Myocyte (in vitro differentiated cells): ENCODE data around the gene HOXC4. TPM values are rescaled to one million over a fixed set of nuclear protein-coding genes. Genes with fewer than 3 reads are reported as not detected.
"Not testable (repeated sequence)": the region's sequence is repeated elsewhere in the genome, so short reads cannot be mapped to it uniquely, and the experiment has no call there.

Experiments
- DNase-seq: peaks from one replicate; pipeline ENCODE4 v3.0.0-alpha.2; 2012; ENCODE audit warnings: low read depth
- total RNA-seq: library from RNA; depleted of rRNA; stranded (reverse); fragments of >200 nt; gene quantifications from 2 replicates; pipeline ENCODE4 v1.2.3, GENCODE V29; 2014

Gene HOXC4
- total RNA-seq, 1 donor from 2014 or later: 2.6 TPM

GRCh38 chr12:54039417-54040147 is 14.1 kb upstream of the HOXC4 start:
- DNase-seq: peak; percentile 59

- DNase-seq: peak; percentile 50
Measured at GRCh38 chr12:54040148-54040494, 13.5 kb upstream of the HOXC4 start.

- no peak for DNase-seq
Measured at GRCh38 chr12:54040648-54041047, 13.0 kb upstream of the HOXC4 start.

- peak; percentile 13 for DNase-seq
Measured at GRCh38 chr12:54041097-54041690, 12.4 kb upstream of the HOXC4 start.

GRCh38 chr12:54042033-54042432 is 11.6 kb upstream of the HOXC4 start:
- not testable (repeated sequence) for DNase-seq

- DNase-seq: peak; percentile 82
Measured at GRCh38 chr12:54042970-54043853, 10.4 kb upstream of the HOXC4 start.

GRCh38 chr12:54044425-54045103 is 9.1 kb upstream of the HOXC4 start:
- no peak for DNase-seq

GRCh38 chr12:54045401-54045800 is 8.2 kb upstream of the HOXC4 start:
- DNase-seq: no peak

- DNase-seq: no peak
Measured at GRCh38 chr12:54045868-54046521, 7.6 kb upstream of the HOXC4 start.

GRCh38 chr12:54046809-54047159 is 6.9 kb upstream of the HOXC4 start:
- no peak for DNase-seq

GRCh38 chr12:54047160-54047963 is 6.3 kb upstream of the HOXC4 start:
- DNase-seq: no peak

- no peak for DNase-seq
Measured at GRCh38 chr12:54047964-54048303, 5.7 kb upstream of the HOXC4 start.

GRCh38 chr12:54048406-54049093 is 5.1 kb upstream of the HOXC4 start:
- DNase-seq: no peak

GRCh38 chr12:54049108-54049507 is 4.5 kb upstream of the HOXC4 start:
- no peak for DNase-seq

GRCh38 chr12:54050482-54050810 is 3.2 kb upstream of the HOXC4 start:
- DNase-seq: no peak

- DNase-seq: no peak
Measured at GRCh38 chr12:54051026-54051842, 2.4 kb upstream of the HOXC4 start.

- DNase-seq: no peak
Measured at GRCh38 chr12:54051874-54052437, 1.7 kb upstream of the HOXC4 start.

- peak; percentile 53 for DNase-seq
Measured at GRCh38 chr12:54052438-54053002, 1.1 kb upstream of the HOXC4 start.
